ENCODE measurements around the gene KDSR.

GRCh38 chr18:63317982-63318888 lies 48.8 kb downstream of the KDSR start:
- no peak for TF ChIP-seq POLR2AphosphoS5 (IDR thresholded peaks at IDR 0.05)
- peak; percentile 55 for TF ChIP-seq CTCF (IDR thresholded peaks at IDR 0.05; ENCODE audit: poor library complexity, severe bottlenecking)
- no peak for TF ChIP-seq EP300 (conservative IDR thresholded peaks at IDR 0.05; ENCODE audit: poor library complexity, severe bottlenecking)
- no peak for TF ChIP-seq TAF1 (IDR thresholded peaks at IDR 0.05; ENCODE audit: low read depth)
- no peak for TF ChIP-seq MXI1 (conservative IDR thresholded peaks at IDR 0.05; ENCODE audit: poor library complexity, severe bottlenecking)
- peak; percentile 13 for TF ChIP-seq RAD21 (conservative IDR thresholded peaks at IDR 0.05)
- no peak for TF ChIP-seq EZH2 (IDR thresholded peaks at IDR 0.05; ENCODE audit: borderline replicate concordance, insufficient read depth, low read length, poor library complexity, severe bottlenecking)
- no peak for TF ChIP-seq SMC3 (conservative IDR thresholded peaks at IDR 0.05; ENCODE audit: poor library complexity)
